Lung (tissue), 12 donors: ENCODE measurements around the gene UVSSA. TPM values are rescaled to one million over a fixed set of nuclear protein-coding genes. Genes with fewer than 3 reads are reported as not detected.

Experiments
- ATAC-seq: fragments of 200-7000 bp; cut with Tn5 transposase; one replicate; pipeline ENCODE4 v1.9.1; 2020; ENCODE audit warnings: moderate number of reproducible peaks; ENCODE audit not compliant: insufficient read depth, low FRiP score
- DNase-seq, 3 donors: peaks; one replicate each; pipeline ENCODE4 v3.0.0-alpha.2; 2013 to 2017
- H3K27ac ChIP-seq, 2 donors: one replicate each; pipeline ENCODE4 v1.5.1; 2013; ENCODE audit warnings: mild to moderate bottlenecking in 2 of 2, moderate library complexity in 2 of 2, control low read depth in 1 of 2, inconsistent platforms in 1 of 2, low read depth in 1 of 2, low read length in 1 of 2
- H3K27me3 ChIP-seq, 3 donors: one replicate each; pipeline ENCODE4 v1.5.1; 2013; ENCODE audit warnings: low read length in 2 of 3; ENCODE audit not compliant: control insufficient read depth in 3 of 3, insufficient read depth in 3 of 3
- H3K36me3 ChIP-seq, 4 donors: one replicate each; pipeline ENCODE4 v1.5.1; 2013; ENCODE audit warnings: low read length in 4 of 4, mild to moderate bottlenecking in 1 of 4, moderate library complexity in 1 of 4; ENCODE audit not compliant: control insufficient read depth in 4 of 4, insufficient read depth in 4 of 4
- H3K4me1 ChIP-seq, 5 donors: one replicate each; pipeline ENCODE4 v1.5.1; 2013; ENCODE audit warnings: low read length in 5 of 5, mild to moderate bottlenecking in 2 of 5, moderate library complexity in 1 of 5; ENCODE audit not compliant: control insufficient read depth in 5 of 5, insufficient read depth in 5 of 5
- H3K4me3 ChIP-seq: one replicate; pipeline ENCODE4 v1.5.1; 2013; ENCODE audit warnings: mild to moderate bottlenecking, control low read depth, moderate library complexity
- H3K9ac ChIP-seq, 2 donors: one replicate each; pipeline ENCODE4 v1.5.1; 2013; ENCODE audit warnings: low read length in 2 of 2, control low read depth in 1 of 2; ENCODE audit not compliant: insufficient read depth in 1 of 2
- H3K9me3 ChIP-seq, 4 donors: one replicate each; pipeline ENCODE4 v1.5.1; 2013; ENCODE audit warnings: low read length in 3 of 4, mild to moderate bottlenecking in 1 of 4, moderate library complexity in 1 of 4; ENCODE audit not compliant: control insufficient read depth in 4 of 4, insufficient read depth in 3 of 4
- CTCF ChIP-seq: IDR thresholded peaks from 2 replicates; pipeline ENCODE4 v1.5.1; 2012; ENCODE audit warnings: mild to moderate bottlenecking; ENCODE audit errors: control extremely low read depth, extremely low read depth
- WGBS, 2 donors: extraction: QIAGEN DNeasy Blood & Tissue Kit; methylation state at CpG; one replicate each; pipeline ENCODE4 v1.1.7; 2013; 5-methylcytosine and 5-hydroxymethylcytosine counted together
- polyA plus RNA-seq, 2 donors: library from polyadenylated mRNA; stranded (reverse); fragments of 200-250 nt; gene quantifications; one replicate each; pipeline ENCODE4 v1.2.1, GENCODE V29; 2013
- total RNA-seq, 2 donors: library from RNA; depleted of rRNA in 1 of 2; stranded (reverse); fragments of >200 nt in 1 of 2; gene quantifications; one replicate each; pipeline ENCODE4 v1.2.1, GENCODE V29; 2014 to 2021
- donor health status: control.
- donor health status: control.
- donor health status: Bipolar disorder and iron deficiency.
- donor health status: healthy.
- donor health status: DM: yes; HTN: yes; CAD: no.

Gene UVSSA
- total and polyA plus RNA-seq, 4 donors = 9.8 to 50.9 (median 17.7) TPM

GRCh38 chr4:1408418-1408817 lies 61.4 kb downstream of the UVSSA start:
- no peak for TF ChIP-seq CTCF
- H3K4me1 ChIP-seq = peaks cover 0 to 13% (median 0%) of the 10 kb centered on the region in 5 donors
- H3K9me3 ChIP-seq = peaks cover 0 to 17% (median 0%) of the 10 kb centered on the region in 4 donors
- H3K27me3 ChIP-seq = peaks cover 27 to 68% (median 31%) of the 10 kb centered on the region in 3 donors
- 10 to 19% methylated on average over 22 of the region's 22 CpGs for WGBS, 2 donors
- H3K27ac ChIP-seq = no peak overlapping the region
- no peak for DNase-seq
- no peak overlapping the region for H3K4me3 ChIP-seq
- no peak overlapping the region for H3K9ac ChIP-seq
- no peaks in the 10 kb centered on the region for H3K36me3 ChIP-seq
- ATAC-seq = no peak

- H3K27me3 ChIP-seq = peaks cover 26 to 70% (median 33%) of the 10 kb centered on the region in 3 donors
- peaks cover 0 to 11% (median 0%) of the 10 kb centered on the region in 5 donors for H3K4me1 ChIP-seq
- no peak overlapping the region for H3K4me3 ChIP-seq
- no peaks in the 10 kb centered on the region for H3K36me3 ChIP-seq
- no peak for ATAC-seq
- WGBS, 2 donors = 31 to 39% methylated on average over 14 of the region's 14 CpGs
- peaks cover 0 to 20% (median 0%) of the 10 kb centered on the region in 4 donors for H3K9me3 ChIP-seq
- no peak overlapping the region for H3K9ac ChIP-seq
- H3K27ac ChIP-seq = no peak overlapping the region
- no peak for DNase-seq
- TF ChIP-seq CTCF = no peak
Measured at GRCh38 chr4:1409079-1409478, 62.1 kb downstream of the UVSSA start.

GRCh38 chr4:1409491-1410425 lies 62.8 kb downstream of the UVSSA start:
- 44 to 46% methylated on average over 27 of the region's 27 CpGs for WGBS, 2 donors
- H3K4me1 ChIP-seq = peaks cover 0 to 11% (median 0%) of the 10 kb centered on the region in 5 donors
- no peaks in the 10 kb centered on the region for H3K36me3 ChIP-seq
- peaks cover 0 to 18% (median 0%) of the 10 kb centered on the region in 4 donors for H3K9me3 ChIP-seq
- no peak for TF ChIP-seq CTCF
- no peak overlapping the region for H3K4me3 ChIP-seq
- ATAC-seq = no peak
- H3K27ac ChIP-seq = no peak overlapping the region
- no peak overlapping the region for H3K9ac ChIP-seq
- H3K27me3 ChIP-seq = peaks cover 23 to 65% (median 33%) of the 10 kb centered on the region in 3 donors
- DNase-seq = no peak
